ENCODE results near the gene VANGL2. TPM values are rescaled to one million over a fixed set of nuclear protein-coding genes. Genes with fewer than 3 reads are reported as not detected.

Gene VANGL2
- total RNA-seq, 5 donors from 2014 or later (not counting 1 experiment from before 2014, with no cell fraction given): 0.16 to 0.26 (median 0.20) TPM; not detected in 2

DNA sequence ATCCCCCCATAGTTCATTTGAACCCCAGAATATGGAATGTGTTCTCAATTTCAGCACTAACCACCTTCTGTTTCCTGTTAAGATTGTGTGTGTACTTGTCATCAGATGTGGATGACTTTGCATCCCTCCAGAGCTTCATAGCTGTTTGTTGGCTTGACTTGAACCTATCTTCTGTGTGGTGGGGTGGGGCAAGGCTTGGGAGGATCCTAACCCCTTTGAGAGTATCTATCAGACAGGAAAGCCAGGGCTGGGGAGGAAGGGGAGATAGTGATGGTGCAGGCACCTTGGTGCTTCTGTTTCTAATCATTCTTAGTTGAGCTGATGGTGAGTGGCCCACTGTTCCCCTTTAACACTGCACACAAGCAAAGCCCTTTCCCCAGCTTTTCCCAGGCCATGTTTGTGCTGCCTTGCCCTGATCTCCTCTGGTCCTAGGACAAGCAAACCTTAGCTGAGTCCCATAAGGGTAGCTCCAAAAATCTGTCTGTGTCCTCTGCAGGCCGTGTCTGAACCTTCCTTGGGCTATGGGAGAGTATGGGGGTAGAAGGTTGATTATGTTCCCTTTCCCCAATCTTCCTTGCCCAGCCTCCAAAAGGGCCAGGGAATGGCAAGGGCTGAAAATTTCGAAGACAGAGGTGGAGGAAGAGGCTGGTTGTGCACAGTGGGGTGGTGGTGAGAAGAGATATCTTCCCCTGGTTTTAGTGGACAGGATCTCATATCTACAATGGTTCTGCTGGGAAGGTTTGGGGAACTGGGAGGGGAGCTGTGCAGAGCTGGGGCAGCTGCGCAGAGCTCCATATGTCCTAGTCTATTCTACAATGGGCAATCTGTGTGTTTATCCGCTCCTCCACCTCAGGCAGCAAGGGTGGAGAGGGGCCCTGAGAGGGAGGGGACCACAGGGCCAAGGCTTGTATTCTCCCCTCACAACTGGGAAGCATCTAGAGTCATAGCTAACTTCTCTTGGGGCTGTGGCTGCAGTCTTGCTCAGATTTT lies 32.1 kb upstream of the VANGL2 start:
- Histone ChIP-seq H3K27ac (ENCODE audit: low read length) (no peak overlapping the region), H3K27me3 (replicated peaks in 1 of 2; ENCODE audit: control insufficient read depth in 2 of 2, extremely low read depth in 1 of 2, insufficient read depth in 2 of 2, low read length in 1 of 2) (no peaks in the 10 kb centered on the region), H3K4me3 (ENCODE audit: control insufficient read depth in 1 of 2, extremely low read depth in 1 of 2, low read length in 1 of 2) (no peak overlapping the region), H3K9me3 (no peaks in the 10 kb centered on the region), H3K36me3 (ENCODE audit: control insufficient read depth in 2 of 2, extremely low read depth in 1 of 2, insufficient read depth in 1 of 2, low read length in 1 of 2) (no peaks in the 10 kb centered on the region), H3K4me1 (ENCODE audit: control insufficient read depth in 1 of 2, extremely low read depth in 1 of 2, insufficient read depth in 2 of 2, low read length in 2 of 2) (no peaks in the 10 kb centered on the region)
- no peak for ATAC-seq (replicated peaks in 1 of 4)
- POLR2A ChIA-PET: no interaction called here
- no peak overlapping the region for H3K27ac Mint-ChIP-seq
- CTCF ChIA-PET: interaction anchor here in 1 of 2 donors (0.9 to 1.1 kb wide), 2 partner anchors 14 to 77 kb away, joined by 3 read pairs; no protein-coding TSS in a partner anchor
- no peaks in the 10 kb centered on the region for H3K36me3 Mint-ChIP-seq
- no peak overlapping the region for H3K4me3 Mint-ChIP-seq
- DNase-seq: no peak
- peaks cover 0 to 6% (median 1%) of the 10 kb centered on the region in 3 donors for H3K4me1 Mint-ChIP-seq
- H3K9me3 Mint-ChIP-seq: no peaks in the 10 kb centered on the region
- 100% methylated on average over 1 of the region's 4 CpGs for WGBS (ENCODE audit: insufficient coverage)
- no peaks in the 10 kb centered on the region for H3K27me3 Mint-ChIP-seq

DNA sequence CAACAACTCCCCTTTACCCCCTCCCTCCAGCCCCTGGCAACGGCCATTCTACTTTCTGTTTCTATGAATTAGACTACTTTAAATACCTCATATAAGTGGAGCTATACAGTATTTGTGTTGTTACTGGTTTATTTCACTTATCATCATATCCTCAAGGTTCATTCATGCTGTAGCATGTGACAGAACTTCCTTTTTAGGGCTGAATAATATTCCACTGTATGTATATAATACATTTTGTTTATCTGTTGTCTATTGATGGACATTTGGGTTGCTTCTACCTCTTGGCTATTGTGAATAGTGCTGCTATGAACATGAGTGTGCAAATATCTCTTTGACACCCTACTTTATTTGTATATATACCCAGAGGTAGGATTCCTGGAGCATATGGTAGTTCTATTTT lies 31.3 kb upstream of the VANGL2 start:
- DNase-seq (no peak), ATAC-seq (replicated peaks in 1 of 4) (no peak)
- Mint-ChIP-seq H3K27me3 (no peaks in the 10 kb centered on the region), H3K4me1 (no peaks in the 10 kb centered on the region), H3K27ac (no peak overlapping the region), H3K4me3 (no peak overlapping the region), H3K9me3 (no peaks in the 10 kb centered on the region), H3K36me3 (no peaks in the 10 kb centered on the region)
- CTCF ChIA-PET: no interaction called here
- no peaks in the 10 kb centered on the region for H3K9me3 ChIP-seq
- no peak overlapping the region for H3K4me3 ChIP-seq (ENCODE audit: control insufficient read depth in 1 of 2, extremely low read depth in 1 of 2, low read length in 1 of 2)
- no CpG with 5 or more reads among the region's 1 CpG for WGBS (ENCODE audit: insufficient coverage)
- POLR2A ChIA-PET: no interaction called here
- no peaks in the 10 kb centered on the region for H3K36me3 ChIP-seq (ENCODE audit: control insufficient read depth in 2 of 2, extremely low read depth in 1 of 2, insufficient read depth in 1 of 2, low read length in 1 of 2)
- no peaks in the 10 kb centered on the region for H3K4me1 ChIP-seq (ENCODE audit: control insufficient read depth in 1 of 2, extremely low read depth in 1 of 2, insufficient read depth in 2 of 2, low read length in 2 of 2)
- no peak overlapping the region for H3K27ac ChIP-seq (ENCODE audit: low read length)
- no peaks in the 10 kb centered on the region for H3K27me3 ChIP-seq (replicated peaks in 1 of 2; ENCODE audit: control insufficient read depth in 2 of 2, extremely low read depth in 1 of 2, insufficient read depth in 2 of 2, low read length in 1 of 2)

DNA sequence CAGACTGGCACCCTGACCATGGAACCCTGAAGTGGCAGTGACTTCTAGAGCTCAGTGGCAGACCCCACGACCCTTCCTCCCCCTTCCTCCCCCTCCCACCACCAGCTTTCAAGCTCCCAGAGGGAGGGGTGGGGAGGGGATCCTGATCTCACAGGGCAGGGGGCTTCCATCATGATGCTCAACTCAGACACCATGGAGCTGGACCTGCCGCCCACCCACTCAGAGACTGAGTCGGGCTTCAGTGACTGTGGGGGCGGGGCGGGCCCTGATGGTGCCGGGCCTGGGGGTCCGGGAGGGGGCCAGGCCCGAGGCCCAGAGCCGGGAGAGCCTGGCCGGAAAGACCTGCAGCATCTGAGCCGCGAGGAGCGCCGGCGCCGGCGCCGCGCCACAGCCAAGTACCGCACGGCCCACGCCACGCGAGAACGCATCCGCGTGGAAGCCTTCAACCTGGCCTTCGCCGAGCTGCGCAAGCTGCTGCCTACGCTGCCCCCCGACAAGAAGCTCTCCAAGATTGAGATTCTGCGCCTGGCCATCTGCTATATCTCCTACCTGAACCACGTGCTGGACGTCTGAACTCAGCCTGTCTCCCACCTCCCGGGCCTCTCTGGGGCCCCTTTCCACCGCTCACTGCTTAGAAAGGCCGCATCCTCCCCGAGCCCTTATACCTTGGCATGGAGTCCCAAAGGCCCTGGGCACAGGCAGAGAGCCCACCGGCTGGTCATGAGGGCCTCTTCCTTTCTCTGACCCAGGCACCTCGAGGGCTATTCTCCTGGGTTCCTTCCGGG lies 29.6 kb upstream of the VANGL2 start:
- Mint-ChIP-seq H3K36me3 (no peaks in the 10 kb centered on the region), H3K27ac (no peak overlapping the region), H3K27me3 (peaks cover 0 to 3% of the 10 kb centered on the region in 2 donors), H3K4me1 (peaks cover 3 to 5% (median 4%) of the 10 kb centered on the region in 3 donors), H3K9me3 (no peaks in the 10 kb centered on the region), H3K4me3 (no peak overlapping the region)
- no peaks in the 10 kb centered on the region for H3K36me3 ChIP-seq (ENCODE audit: control insufficient read depth in 2 of 2, extremely low read depth in 1 of 2, insufficient read depth in 1 of 2, low read length in 1 of 2)
- peaks cover 0 to 7% of the 10 kb centered on the region in 2 experiments for H3K27me3 ChIP-seq (replicated peaks in 1 of 2; ENCODE audit: control insufficient read depth in 2 of 2, extremely low read depth in 1 of 2, insufficient read depth in 2 of 2, low read length in 1 of 2)
- CTCF ChIA-PET: interaction anchor here (0.5 to 0.6 kb wide), 5 partner anchors 24 to 921 kb away, joined by 3 to 4 read pairs (median 3); no protein-coding TSS in a partner anchor
- DNase-seq (no peak), ATAC-seq (replicated peaks in 1 of 4) (no peak)
- H3K9me3 ChIP-seq: no peaks in the 10 kb centered on the region
- POLR2A ChIA-PET: interaction anchor here in 1 of 2 donors (0.6 kb wide), 1 partner anchor 54 kb away, joined by 4 read pairs; no protein-coding TSS in a partner anchor
- H3K27ac ChIP-seq (ENCODE audit: low read length): no peak overlapping the region
- H3K4me3 ChIP-seq (ENCODE audit: control insufficient read depth in 1 of 2, extremely low read depth in 1 of 2, low read length in 1 of 2): no peak overlapping the region
- 97% methylated on average over 33 of the region's 42 CpGs for WGBS (ENCODE audit: insufficient coverage)
- H3K4me1 ChIP-seq (ENCODE audit: control insufficient read depth in 1 of 2, extremely low read depth in 1 of 2, insufficient read depth in 2 of 2, low read length in 2 of 2): peaks cover 0 to 4% of the 10 kb centered on the region in 2 experiments

DNA sequence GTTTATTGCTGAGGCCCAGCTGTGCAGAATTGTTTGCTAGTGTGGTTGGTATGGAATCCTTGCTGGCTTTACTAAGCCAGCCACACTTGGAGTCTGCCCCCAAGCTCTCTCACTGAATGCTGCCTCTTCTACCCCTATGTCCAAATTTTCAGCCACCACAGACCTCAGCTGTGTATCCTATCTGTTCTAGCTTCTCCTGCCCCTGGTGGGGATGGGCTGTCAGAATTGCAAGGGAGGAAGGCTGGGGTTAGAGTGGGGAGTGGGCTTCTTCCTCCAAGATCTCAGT lies 29.1 kb upstream of the VANGL2 start:
- Mint-ChIP-seq H3K4me1 (peaks cover 9 to 10% (median 10%) of the 10 kb centered on the region in 3 donors), H3K27ac (no peak overlapping the region), H3K4me3 (no peak overlapping the region), H3K36me3 (no peaks in the 10 kb centered on the region), H3K27me3 (peaks cover 0 to 3% of the 10 kb centered on the region in 2 donors), H3K9me3 (no peaks in the 10 kb centered on the region)
- DNase-seq: no peak
- no peaks in the 10 kb centered on the region for H3K9me3 ChIP-seq
- H3K27ac ChIP-seq (ENCODE audit: low read length): no peak overlapping the region
- no peak overlapping the region for H3K4me3 ChIP-seq (ENCODE audit: control insufficient read depth in 1 of 2, extremely low read depth in 1 of 2, low read length in 1 of 2)
- peaks cover 2 to 9% of the 10 kb centered on the region in 2 experiments for H3K4me1 ChIP-seq (ENCODE audit: control insufficient read depth in 1 of 2, extremely low read depth in 1 of 2, insufficient read depth in 2 of 2, low read length in 2 of 2)
- POLR2A ChIA-PET: no interaction called here
- H3K36me3 ChIP-seq (ENCODE audit: control insufficient read depth in 2 of 2, extremely low read depth in 1 of 2, insufficient read depth in 1 of 2, low read length in 1 of 2): no peaks in the 10 kb centered on the region
- peaks cover 0 to 7% of the 10 kb centered on the region in 2 experiments for H3K27me3 ChIP-seq (replicated peaks in 1 of 2; ENCODE audit: control insufficient read depth in 2 of 2, extremely low read depth in 1 of 2, insufficient read depth in 2 of 2, low read length in 1 of 2)
- ATAC-seq (replicated peaks in 1 of 4): no peak
- CTCF ChIA-PET: interaction anchor here (0.5 to 0.6 kb wide), 2 partner anchors 262 to 920 kb away, joined by 3 to 4 read pairs; no protein-coding TSS in a partner anchor

DNA sequence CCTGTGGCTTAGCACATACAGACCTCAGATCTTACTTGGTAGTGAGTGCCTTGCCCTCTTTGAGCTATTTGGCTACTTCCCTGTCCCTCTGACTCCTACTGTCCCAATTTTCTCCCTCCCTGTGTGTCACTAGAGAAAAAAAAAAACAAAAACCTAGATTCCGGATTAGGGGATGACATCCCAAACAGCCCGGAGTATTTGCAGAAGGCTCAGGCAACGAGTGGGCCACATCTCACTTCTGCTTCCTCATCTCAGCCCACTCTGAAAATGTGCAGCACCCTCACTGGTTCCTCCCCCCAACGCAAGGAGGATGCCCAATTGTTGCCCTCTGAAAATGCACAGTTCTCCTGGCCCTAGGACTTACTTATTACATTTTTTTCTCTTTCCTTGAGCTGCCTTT lies 28.6 kb upstream of the VANGL2 start:
- Mint-ChIP-seq H3K9me3 (no peaks in the 10 kb centered on the region), H3K36me3 (no peaks in the 10 kb centered on the region), H3K27ac (no peak overlapping the region), H3K27me3 (peaks cover 0 to 3% of the 10 kb centered on the region in 2 donors), H3K4me1 (peaks cover 13 to 14% (median 14%) of the 10 kb centered on the region in 3 donors), H3K4me3 (no peak overlapping the region)
- CTCF ChIA-PET: interaction anchor here (0.5 to 0.6 kb wide), 3 partner anchors 34 to 920 kb away, joined by 3 to 4 read pairs (median 4); no protein-coding TSS in a partner anchor
- Histone ChIP-seq H3K36me3 (ENCODE audit: control insufficient read depth in 2 of 2, extremely low read depth in 1 of 2, insufficient read depth in 1 of 2, low read length in 1 of 2) (no peaks in the 10 kb centered on the region), H3K27me3 (replicated peaks in 1 of 2; ENCODE audit: control insufficient read depth in 2 of 2, extremely low read depth in 1 of 2, insufficient read depth in 2 of 2, low read length in 1 of 2) (peaks cover 0 to 7% of the 10 kb centered on the region in 2 experiments), H3K4me1 (ENCODE audit: control insufficient read depth in 1 of 2, extremely low read depth in 1 of 2, insufficient read depth in 2 of 2, low read length in 2 of 2) (peaks cover 2 to 11% of the 10 kb centered on the region in 2 experiments), H3K9me3 (no peaks in the 10 kb centered on the region), H3K27ac (ENCODE audit: low read length) (no peak overlapping the region), H3K4me3 (ENCODE audit: control insufficient read depth in 1 of 2, extremely low read depth in 1 of 2, low read length in 1 of 2) (no peak overlapping the region)
- ATAC-seq (replicated peaks in 1 of 4): no peak
- no peak for DNase-seq
- 79% methylated on average over 4 of the region's 4 CpGs for WGBS (ENCODE audit: insufficient coverage)
- POLR2A ChIA-PET: no interaction called here

DNA sequence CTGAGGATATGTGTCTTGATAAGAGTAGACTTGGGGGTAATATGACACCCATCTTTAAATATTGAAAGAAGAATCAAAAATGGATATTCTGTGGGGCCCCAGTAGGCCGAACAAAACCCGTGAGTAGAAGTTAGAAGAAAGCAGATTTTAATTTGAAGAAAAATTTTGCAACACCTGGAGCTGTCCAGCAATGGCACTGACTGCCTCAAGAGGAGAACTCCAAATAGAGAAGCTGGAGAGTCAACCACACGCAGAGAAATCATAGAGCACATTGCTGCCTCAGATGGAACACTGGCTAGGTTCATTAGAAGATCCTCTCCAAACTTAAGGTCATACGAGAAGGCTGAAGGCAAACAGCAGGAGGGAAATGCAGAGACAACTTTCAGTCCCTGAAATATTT lies 26.7 kb upstream of the VANGL2 start:
- H3K9me3 ChIP-seq: no peaks in the 10 kb centered on the region
- H3K27me3 ChIP-seq (replicated peaks in 1 of 2; ENCODE audit: control insufficient read depth in 2 of 2, extremely low read depth in 1 of 2, insufficient read depth in 2 of 2, low read length in 1 of 2): peaks cover 0 to 7% of the 10 kb centered on the region in 2 experiments
- 90% methylated on average over 4 of the region's 4 CpGs for WGBS (ENCODE audit: insufficient coverage)
- DNase-seq: no peak
- H3K4me3 Mint-ChIP-seq: no peak overlapping the region
- POLR2A ChIA-PET: no interaction called here
- no peaks in the 10 kb centered on the region for H3K36me3 ChIP-seq (ENCODE audit: control insufficient read depth in 2 of 2, extremely low read depth in 1 of 2, insufficient read depth in 1 of 2, low read length in 1 of 2)
- no peak overlapping the region for H3K4me3 ChIP-seq (ENCODE audit: control insufficient read depth in 1 of 2, extremely low read depth in 1 of 2, low read length in 1 of 2)
- ATAC-seq (replicated peaks in 1 of 4): no peak
- peaks cover 14 to 15% (median 14%) of the 10 kb centered on the region in 3 donors for H3K4me1 Mint-ChIP-seq
- no peak overlapping the region for H3K27ac Mint-ChIP-seq
- H3K4me1 ChIP-seq (ENCODE audit: control insufficient read depth in 1 of 2, extremely low read depth in 1 of 2, insufficient read depth in 2 of 2, low read length in 2 of 2): peaks cover 2 to 11% of the 10 kb centered on the region in 2 experiments
- no peaks in the 10 kb centered on the region for H3K9me3 Mint-ChIP-seq
- peaks cover 0 to 3% of the 10 kb centered on the region in 2 donors for H3K27me3 Mint-ChIP-seq
- H3K36me3 Mint-ChIP-seq: no peaks in the 10 kb centered on the region
- no peak overlapping the region for H3K27ac ChIP-seq (ENCODE audit: low read length)
- CTCF ChIA-PET: no interaction called here
